Dedifferentiated amniotic fluid mesenchymal stem cell (primary cell): ENCODE data around the gene PRAC2.

Source experiments
- DNase-seq: peaks from one replicate; pipeline ENCODE4 v3.0.0-alpha.2; 2016; ENCODE audit errors: extremely low spot score

Gene PRAC2

DNA sequence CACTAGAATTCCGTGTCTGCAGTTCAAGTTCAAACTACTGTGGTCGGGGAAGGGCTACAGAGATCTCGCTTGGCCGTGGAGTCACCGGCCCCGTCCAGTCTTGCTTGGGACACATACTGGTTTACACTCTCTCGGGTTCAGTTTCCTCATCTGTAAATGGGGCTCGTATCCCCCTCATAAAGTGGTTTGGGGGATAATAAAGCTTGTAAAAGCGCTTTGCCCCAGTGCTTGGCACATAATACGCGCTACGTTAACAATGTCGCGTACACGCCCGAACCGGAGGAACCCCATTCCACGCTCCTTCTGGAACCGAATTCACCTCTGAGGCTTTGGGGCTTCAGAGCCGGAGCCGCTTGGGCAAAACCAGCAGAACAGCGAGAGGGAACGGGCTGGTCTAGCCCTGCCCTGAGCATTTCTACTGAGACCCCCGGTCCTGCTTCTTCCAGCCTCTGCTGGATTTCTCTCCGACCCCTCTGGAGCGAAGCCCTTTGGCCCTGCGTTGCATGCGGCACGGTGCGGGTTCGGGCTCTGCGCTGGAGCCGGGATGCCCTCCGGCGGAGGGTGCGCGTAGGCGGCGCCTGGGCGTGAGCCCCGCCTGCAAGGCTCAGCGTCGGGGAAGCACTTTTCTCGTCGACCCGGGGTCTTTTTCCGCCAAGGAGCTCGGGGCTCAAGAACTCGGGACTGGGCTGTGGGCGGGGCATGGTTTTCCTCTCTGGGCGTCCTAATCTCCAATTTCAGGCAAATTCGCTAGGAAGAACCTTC lies 31.7 kb downstream of the PRAC2 start:
- DNase-seq = no peak

DNA sequence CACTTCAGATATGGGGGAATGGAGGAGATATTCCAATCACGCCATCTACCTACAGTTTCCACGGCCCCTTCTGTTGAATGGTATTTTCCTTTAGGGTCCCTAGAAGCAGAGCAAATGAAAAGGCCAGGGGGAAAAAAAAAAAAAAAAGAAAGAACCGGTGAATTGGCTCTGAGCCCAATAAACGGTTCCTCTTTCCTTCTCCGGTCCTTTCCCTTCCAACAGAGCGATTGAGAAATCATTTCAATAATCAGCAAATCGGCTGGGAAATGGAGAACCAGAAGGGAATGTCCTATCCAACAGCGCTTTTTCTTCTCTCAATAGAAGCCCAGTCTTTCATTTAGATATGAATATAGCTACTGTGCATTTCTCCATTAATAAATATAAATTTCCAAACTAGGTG lies 32.4 kb downstream of the PRAC2 start:
- DNase-seq = no peak

DNA sequence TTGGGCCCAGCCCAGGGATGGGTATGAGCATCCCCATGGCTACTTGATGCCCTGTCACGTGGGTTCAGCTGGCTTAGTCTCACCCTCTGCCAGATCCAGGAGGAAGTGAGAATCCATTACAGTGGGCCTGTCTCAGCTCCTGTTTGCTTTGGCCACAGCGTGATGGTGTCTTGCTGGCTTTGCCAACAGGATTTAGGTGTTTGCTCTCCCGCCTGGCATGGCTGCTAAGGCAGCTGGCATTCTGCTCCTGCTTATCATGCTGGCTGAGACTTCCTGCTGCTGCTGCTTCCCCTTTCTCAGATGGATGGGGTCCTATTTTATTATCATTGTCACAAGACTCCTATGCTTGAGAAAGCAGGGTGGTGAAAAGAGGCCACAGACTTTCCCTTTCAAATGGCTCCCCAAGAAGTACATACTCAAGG lies 33.9 kb downstream of the PRAC2 start:
- DNase-seq = no peak

DNA sequence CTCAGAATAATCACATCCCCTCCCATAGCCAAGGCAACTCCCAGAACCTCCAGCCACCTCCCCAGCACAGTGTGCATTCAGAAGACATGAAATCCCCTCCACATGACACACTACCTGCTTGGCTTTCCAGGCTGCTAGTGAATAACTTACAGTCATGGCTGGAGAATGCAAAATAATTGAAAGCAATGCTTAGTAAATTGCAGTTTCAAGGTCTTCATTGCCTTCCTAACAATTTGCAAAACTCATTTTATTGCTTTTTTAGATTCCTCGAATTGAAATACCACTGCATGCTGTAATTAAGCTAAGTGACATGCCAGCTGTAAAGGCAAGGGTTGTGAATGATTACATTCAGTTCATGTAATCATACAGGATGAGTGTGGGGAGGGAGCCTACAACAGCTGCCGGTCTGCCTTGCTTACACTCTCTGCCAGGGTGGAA lies 34.6 kb downstream of the PRAC2 start:
- DNase-seq = no peak

DNA sequence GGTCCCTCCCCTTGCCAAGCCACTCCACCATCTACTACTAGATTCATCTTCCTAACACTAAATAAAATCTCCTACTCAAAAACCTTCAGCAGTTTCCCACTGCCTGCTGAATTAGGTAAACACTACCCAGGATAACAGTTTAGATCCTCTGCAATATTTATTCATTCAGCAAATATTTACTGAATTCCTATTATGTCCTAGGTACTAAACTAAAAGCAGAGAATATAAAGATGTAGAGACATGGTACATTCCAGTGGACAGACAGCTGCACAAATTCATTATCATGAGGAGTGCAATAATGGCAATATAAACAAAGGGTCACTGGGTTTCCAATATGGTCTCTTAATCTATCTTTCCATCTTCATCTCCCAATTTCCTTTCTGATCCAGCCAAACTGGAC lies 36.3 kb downstream of the PRAC2 start:
- no peak for DNase-seq

DNA sequence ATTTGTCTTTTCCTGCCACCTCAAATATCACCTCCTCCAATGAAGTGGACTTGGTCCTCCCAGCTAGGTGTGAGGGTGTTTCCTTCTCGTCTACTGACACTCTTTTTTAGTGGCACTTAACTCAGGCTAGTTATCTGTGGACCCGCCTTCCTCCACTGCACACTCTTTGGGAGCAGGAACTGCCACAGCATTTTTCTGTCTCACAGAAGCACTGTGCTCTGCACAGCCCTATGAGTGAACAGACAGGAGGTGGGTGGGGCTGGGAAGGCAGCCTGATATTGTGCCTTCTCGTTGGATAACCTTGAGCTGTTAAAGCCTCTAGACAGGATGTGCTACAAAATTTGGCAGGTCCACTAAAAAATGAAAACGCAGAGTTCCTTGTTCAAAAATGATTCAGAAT lies 37.4 kb downstream of the PRAC2 start:
- no peak for DNase-seq

DNA sequence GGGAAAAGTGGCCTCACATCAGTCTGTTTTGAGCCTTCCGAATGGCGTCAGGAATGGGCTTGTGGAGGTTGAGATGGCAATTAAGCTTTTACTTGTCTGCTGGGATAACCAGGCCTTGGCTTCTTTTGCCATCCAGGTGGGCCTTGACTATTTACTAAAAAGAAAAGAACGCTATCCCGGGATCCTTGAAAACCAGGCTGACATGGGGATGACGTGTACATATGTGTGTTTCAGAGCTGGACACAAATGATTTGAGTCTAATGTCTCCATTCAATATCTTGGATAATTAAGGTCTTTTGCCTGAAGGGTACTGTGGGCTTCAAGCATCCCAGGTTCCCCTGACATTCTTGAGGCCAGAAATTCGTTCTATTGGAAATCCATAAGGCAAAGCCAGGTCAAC lies 38.1 kb downstream of the PRAC2 start:
- DNase-seq = no peak

DNA sequence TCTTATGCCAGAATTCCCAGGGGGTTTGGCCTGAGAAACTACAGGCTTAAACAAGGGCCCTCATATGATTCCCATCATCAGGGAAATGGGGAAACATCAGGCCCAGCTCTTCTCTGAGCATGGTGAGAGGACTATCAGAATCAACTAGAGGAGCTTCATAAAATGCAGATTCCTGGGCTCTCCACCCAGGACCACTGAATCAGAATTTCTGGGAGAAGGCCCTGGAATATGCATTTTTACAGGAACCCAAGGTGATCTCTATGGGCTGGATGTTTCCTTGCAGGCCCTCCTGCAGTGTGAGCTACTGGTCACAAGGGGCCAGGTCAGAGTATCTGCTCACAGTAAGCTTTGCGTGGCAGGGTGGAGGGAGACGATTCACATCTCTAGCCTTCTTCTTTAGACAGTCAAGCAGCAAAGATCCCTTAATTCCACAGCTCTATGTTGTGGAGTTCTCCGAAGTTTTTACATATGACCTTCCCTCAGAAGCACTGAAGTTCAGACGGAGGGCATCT lies 44.3 kb downstream of the PRAC2 start:
- DNase-seq = no peak

DNA sequence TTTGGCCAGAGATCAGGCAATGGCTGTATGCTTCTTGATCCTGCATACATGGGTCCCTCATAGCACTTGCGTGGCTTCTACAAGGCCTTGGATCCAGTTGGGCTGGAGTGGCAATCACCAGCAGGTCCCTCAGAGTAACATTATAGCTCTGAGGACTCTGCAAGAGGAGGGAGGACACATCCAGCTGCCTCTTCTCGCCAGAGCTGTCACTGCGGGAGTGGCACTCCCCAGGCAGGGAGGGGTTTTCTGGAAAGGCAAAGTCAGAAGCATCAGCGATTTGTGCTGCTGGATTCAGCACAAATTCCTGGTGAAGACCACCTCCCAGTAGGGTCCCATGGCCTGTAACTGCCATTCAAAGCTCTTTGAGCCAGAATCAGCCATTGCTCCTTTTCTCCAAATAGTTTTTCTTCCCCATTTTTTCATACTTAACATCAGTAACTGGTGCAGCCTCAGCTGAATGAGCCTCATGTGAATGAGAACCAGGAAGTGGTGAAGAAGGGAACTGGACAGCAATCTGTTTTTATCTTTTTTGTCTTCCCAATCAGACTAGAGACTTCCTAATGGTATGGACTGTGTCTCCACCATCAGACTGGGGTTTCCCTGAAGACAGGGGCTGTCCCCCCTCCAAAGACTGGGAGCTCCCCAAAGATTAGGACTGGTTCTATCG lies 46.2 kb downstream of the PRAC2 start:
- DNase-seq = no peak

DNA sequence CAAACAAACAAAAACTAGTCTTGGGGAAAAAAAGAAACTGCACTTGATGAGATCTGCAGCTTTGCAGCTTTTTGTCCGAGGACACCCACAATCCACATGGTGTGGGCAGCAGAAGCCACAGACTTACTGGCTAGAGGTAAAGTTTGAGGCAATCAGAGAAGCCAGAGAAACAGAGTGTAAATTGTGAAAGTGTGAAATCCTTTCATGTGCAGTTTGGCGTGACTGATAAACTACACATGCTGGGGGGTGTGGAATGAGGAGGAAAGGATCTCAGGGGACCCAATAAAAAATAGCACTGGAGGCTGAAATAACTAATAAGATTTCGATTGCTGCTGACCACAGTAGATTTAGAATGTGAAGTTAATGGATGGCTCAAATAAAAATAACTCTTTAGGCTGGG lies 48.0 kb downstream of the PRAC2 start:
- no peak for DNase-seq

DNA sequence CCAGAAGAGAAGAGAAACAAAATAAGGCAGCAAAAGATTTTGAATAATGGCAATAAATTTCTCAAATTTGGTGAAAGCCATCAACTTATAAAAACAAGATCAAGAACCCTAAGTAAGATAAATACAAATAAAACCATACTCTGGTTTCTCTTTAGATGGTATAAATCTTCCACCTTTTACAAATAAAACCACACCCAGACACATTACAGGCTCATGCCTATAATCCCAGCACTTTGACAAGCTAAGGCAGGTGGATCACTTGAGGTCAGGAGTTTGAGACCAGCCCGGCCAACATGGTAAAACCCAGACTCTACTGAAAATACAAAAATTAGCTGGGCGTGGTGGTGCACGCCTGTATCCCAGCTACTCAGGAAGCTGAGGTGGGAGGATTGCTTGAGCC lies 50.3 kb downstream of the PRAC2 start:
- no peak for DNase-seq
